GM12878 (cell line): ENCODE measurements around the gene MGARP. TPM values are rescaled to one million over a fixed set of nuclear protein-coding genes. Genes with fewer than 3 reads are reported as not detected.

Experiments used
- BCL3 ChIP-seq: IDR thresholded peaks from 2 replicates; pipeline ENCODE4 v1.6.1; 2011; ENCODE audit warnings: borderline replicate concordance, low read depth, mild to moderate bottlenecking, moderate library complexity, low read length; ENCODE audit not compliant: insufficient read depth, poor library complexity, severe bottlenecking
- CBX3 ChIP-seq: fragments of 200-600 bp; sonication (generic); IDR thresholded peaks from 2 replicates; pipeline ENCODE4 v1.6.1; 2016; ENCODE audit warnings: low read depth, borderline replicate concordance
- CEBPB ChIP-seq, 2 experiments: fragments of 150-350 bp in 1 of 2; IDR thresholded peaks; 2 replicates each; pipeline ENCODE4 v1.6.1; 2012 to 2014; ENCODE audit warnings: low read depth in 2 of 2, low read length in 2 of 2, borderline replicate concordance in 1 of 2, inconsistent platforms in 1 of 2
- DPF2 ChIP-seq: fragments of 450-650 bp; IDR thresholded peaks from 2 replicates; pipeline ENCODE4 v1.6.1; 2017; ENCODE audit warnings: mild to moderate bottlenecking
- E2F4 ChIP-seq: IDR thresholded peaks from 2 replicates; pipeline ENCODE4 v1.6.1; 2012; ENCODE audit warnings: low read depth, low read length, improper control_type of control experiment
- ESRRA ChIP-seq: IDR thresholded peaks from 2 replicates; pipeline ENCODE4 v1.6.1; 2012; ENCODE audit warnings: mild to moderate bottlenecking, low read length, improper control_type of control experiment
- HCFC1 ChIP-seq: fragments of 150-350 bp; IDR thresholded peaks from 2 replicates; pipeline ENCODE4 v1.6.1; 2014; ENCODE audit warnings: low read length
- JUND ChIP-seq: IDR thresholded peaks from 2 replicates; pipeline ENCODE4 v1.6.1; 2012; ENCODE audit warnings: low read depth, mild to moderate bottlenecking, low read length, improper control_type of control experiment, moderate library complexity
- MEF2B ChIP-seq: fragments of 450-650 bp; IDR thresholded peaks from 2 replicates; pipeline ENCODE4 v1.6.1; 2018; ENCODE audit warnings: mild to moderate bottlenecking, moderate library complexity; ENCODE audit not compliant: partially characterized antibody, poor library complexity, severe bottlenecking
- NFIC ChIP-seq: IDR thresholded peaks from 2 replicates; pipeline ENCODE4 v1.6.1; 2012; ENCODE audit warnings: low read depth, mild to moderate bottlenecking, inconsistent platforms, low read length, moderate library complexity
- NR2C2 ChIP-seq: IDR thresholded peaks from 2 replicates; pipeline ENCODE4 v1.6.1; 2011; ENCODE audit warnings: borderline replicate concordance, low read depth; ENCODE audit not compliant: control insufficient read depth, insufficient read length
- RELA ChIP-seq: fragments of 450-650 bp; IDR thresholded peaks from 2 replicates; pipeline ENCODE4 v1.8.0; 2014; ENCODE audit warnings: borderline replicate concordance; ENCODE audit not compliant: partially characterized antibody
- SKIL ChIP-seq: fragments of 450-650 bp; IDR thresholded peaks from 2 replicates; pipeline ENCODE4 v1.6.1; 2017; ENCODE audit warnings: mild to moderate bottlenecking, low read depth, inconsistent platforms; ENCODE audit not compliant: poor library complexity, severe bottlenecking
- SUPT20H ChIP-seq: IDR thresholded peaks from 2 replicates; pipeline ENCODE4 v1.6.1; 2011; ENCODE audit warnings: low read depth, mild to moderate bottlenecking, low read length, moderate library complexity, borderline replicate concordance; ENCODE audit not compliant: control insufficient read depth
- TARDBP ChIP-seq: IDR thresholded peaks from 2 replicates; pipeline ENCODE4 v1.6.1; 2016; ENCODE audit warnings: borderline replicate concordance
- WRNIP1 ChIP-seq: IDR thresholded peaks from 2 replicates; pipeline ENCODE4 v1.6.1; 2011; ENCODE audit warnings: low read depth, low read length, improper control_type of control experiment, borderline replicate concordance
- YBX1 ChIP-seq: fragments of 450-650 bp; IDR thresholded peaks from 2 replicates; pipeline ENCODE4 v1.6.1; 2016; ENCODE audit warnings: antibody characterized with exemption
- YY1 ChIP-seq: IDR thresholded peaks from 2 replicates; pipeline ENCODE4 v1.6.1; 2011; ENCODE audit warnings: low read depth, mild to moderate bottlenecking, low read length
- ZNF24 ChIP-seq: fragments of 450-650 bp; IDR thresholded peaks from 2 replicates; pipeline ENCODE4 v1.6.1; 2017; ENCODE audit warnings: antibody characterized with exemption, mild to moderate bottlenecking
- polyA plus RNA-seq, 11 experiments: library from polyadenylated mRNA; depleted of rRNA in 4 of 11; unstranded in 6 of 11; stranded (reverse) in 5 of 11; fragments of >200 nt; fragmentation: Nextera tagmentation in 4 of 11; fragmentation: Illumina TruSeq in 1 of 11; extraction: Ambion mirVana in 4 of 11; extraction: Trizol in 1 of 11; gene quantifications; 1 replicate in 1 of 11; 2 replicates in 10 of 11; pipeline versions ENCODE4 v1.2.1 to v1.2.3, GENCODE V29; 2011 to 2016; ENCODE audit warnings: inconsistent platforms in 2 of 11, missing spikeins in 2 of 11, low read depth in 1 of 11
- total RNA-seq, 4 experiments: library from RNA; depleted of rRNA in 3 of 4; stranded (reverse); fragments of >200 nt in 3 of 4; fragmentation: Illumina TruSeq in 1 of 4; extraction: Trizol in 1 of 4; gene quantifications; 2 replicates each; pipeline versions ENCODE4 v1.2.1 to v1.2.3, GENCODE V29; 2013 to 2021
- TF ChIP-seq, protein P1 (sequence below): fragments of 450-650 bp; IDR thresholded peaks from 2 replicates; pipeline ENCODE4 v1.6.1; 2014; ENCODE audit warnings: mild to moderate bottlenecking
- TF ChIP-seq, protein P2 (sequence below): fragments of 450-650 bp; IDR thresholded peaks from 2 replicates; pipeline ENCODE4 v1.6.1; 2017; ENCODE audit warnings: low read depth, mild to moderate bottlenecking, moderate library complexity

MGARP gene
- total and polyA plus RNA-seq, 10 of the 15 experiments (the other 5 are each of a cell fraction or from before 2014, with no cell fraction given), result 0.04 to 0.23 (median 0.08) TPM; not detected in 7

- TF ChIP-seq MEF2B, result no peak
- no peak for TF ChIP-seq NFIC
- TF ChIP-seq ESRRA, result peak; percentile 38; the same call in 1 of the 2 replicates
- TF ChIP-seq CEBPB (IDR thresholded peaks at IDR 0.05; ENCODE audit: borderline replicate concordance in 1 of 2, low read depth in 2 of 2, low read length in 2 of 2), result no peak
- TF ChIP-seq YY1, result peak; percentile 99
- TF ChIP-seq, protein P1, sequence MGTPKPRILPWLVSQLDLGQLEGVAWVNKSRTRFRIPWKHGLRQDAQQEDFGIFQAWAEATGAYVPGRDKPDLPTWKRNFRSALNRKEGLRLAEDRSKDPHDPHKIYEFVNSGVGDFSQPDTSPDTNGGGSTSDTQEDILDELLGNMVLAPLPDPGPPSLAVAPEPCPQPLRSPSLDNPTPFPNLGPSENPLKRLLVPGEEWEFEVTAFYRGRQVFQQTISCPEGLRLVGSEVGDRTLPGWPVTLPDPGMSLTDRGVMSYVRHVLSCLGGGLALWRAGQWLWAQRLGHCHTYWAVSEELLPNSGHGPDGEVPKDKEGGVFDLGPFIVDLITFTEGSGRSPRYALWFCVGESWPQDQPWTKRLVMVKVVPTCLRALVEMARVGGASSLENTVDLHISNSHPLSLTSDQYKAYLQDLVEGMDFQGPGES, result 0 out of 2 replicates have a peak, but pooled peaks have one; percentile 13
- TF ChIP-seq, protein P2, sequence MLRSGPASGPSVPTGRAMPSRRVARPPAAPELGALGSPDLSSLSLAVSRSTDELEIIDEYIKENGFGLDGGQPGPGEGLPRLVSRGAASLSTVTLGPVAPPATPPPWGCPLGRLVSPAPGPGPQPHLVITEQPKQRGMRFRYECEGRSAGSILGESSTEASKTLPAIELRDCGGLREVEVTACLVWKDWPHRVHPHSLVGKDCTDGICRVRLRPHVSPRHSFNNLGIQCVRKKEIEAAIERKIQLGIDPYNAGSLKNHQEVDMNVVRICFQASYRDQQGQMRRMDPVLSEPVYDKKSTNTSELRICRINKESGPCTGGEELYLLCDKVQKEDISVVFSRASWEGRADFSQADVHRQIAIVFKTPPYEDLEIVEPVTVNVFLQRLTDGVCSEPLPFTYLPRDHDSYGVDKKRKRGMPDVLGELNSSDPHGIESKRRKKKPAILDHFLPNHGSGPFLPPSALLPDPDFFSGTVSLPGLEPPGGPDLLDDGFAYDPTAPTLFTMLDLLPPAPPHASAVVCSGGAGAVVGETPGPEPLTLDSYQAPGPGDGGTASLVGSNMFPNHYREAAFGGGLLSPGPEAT, result peak; percentile 73
- TF ChIP-seq TARDBP, result no peak
- no peak for TF ChIP-seq SUPT20H
- no peak for TF ChIP-seq ZNF24
- no peak for TF ChIP-seq CBX3
- no peak for TF ChIP-seq NR2C2
- peak; percentile 69 for TF ChIP-seq DPF2
- peak; percentile 68 for TF ChIP-seq BCL3
- peak; percentile 19 for TF ChIP-seq RELA
- 0 out of 2 replicates have a peak, but pooled peaks have one; percentile 16 for TF ChIP-seq E2F4
- peak; percentile 44; the same call in 1 of the 2 replicates for TF ChIP-seq WRNIP1
- TF ChIP-seq JUND, result peak; percentile 31; the same call in 1 of the 2 replicates
- TF ChIP-seq YBX1, result no peak
- TF ChIP-seq HCFC1, result peak; percentile 52; the same call in 1 of the 2 replicates
- no peak for TF ChIP-seq SKIL
These were observed 15.3 kb upstream of the MGARP start (continued) for GRCh38 chr4:139295206-139295941.
